Epithelial cell of esophagus (primary cell): Measurements from ENCODE around the gene MAB21L2.
A peak's percentile ranks its signal among the peaks of the same experiment; 100 is the strongest.

Experiments used
- DNase-seq: peaks from one replicate; pipeline ENCODE4 v3.0.0; 2010; ENCODE audit warnings: low read depth
- H3K4me3 ChIP-seq: 2 replicates; pipeline ENCODE4 v1.5.1; 2011; ENCODE audit warnings: mild to moderate bottlenecking, low read length, control low read depth
- TF ChIP-seq, protein P1 (sequence below): IDR thresholded peaks from 2 replicates; pipeline ENCODE4 v1.5.1; 2011; ENCODE audit warnings: low read depth, mild to moderate bottlenecking, low read length, control low read depth, inconsistent platforms; ENCODE audit not compliant: insufficient read depth; ENCODE audit errors: missing control alignments

The MAB21L2 gene

DNA sequence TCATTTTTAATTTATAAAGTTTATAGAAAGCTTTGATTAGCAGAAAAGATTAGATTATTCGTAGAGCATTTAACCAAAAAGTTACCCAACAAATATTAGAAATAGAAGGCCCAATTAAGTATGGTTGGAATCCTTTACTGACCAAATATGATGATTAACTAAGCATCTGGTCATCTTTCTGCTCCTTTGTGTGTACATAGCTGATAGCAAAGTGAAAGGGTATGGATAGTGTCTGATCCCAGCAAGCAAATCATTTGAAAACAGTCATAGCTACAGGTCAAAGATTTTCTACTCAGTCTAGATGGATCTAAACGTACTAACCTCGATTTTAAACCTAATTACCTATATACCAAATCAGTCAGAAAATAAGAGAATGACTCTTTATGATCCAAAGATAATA, 7.3 kb upstream of the MAB21L2 start:
- DNase-seq, result no peak
- TF ChIP-seq, protein P1, sequence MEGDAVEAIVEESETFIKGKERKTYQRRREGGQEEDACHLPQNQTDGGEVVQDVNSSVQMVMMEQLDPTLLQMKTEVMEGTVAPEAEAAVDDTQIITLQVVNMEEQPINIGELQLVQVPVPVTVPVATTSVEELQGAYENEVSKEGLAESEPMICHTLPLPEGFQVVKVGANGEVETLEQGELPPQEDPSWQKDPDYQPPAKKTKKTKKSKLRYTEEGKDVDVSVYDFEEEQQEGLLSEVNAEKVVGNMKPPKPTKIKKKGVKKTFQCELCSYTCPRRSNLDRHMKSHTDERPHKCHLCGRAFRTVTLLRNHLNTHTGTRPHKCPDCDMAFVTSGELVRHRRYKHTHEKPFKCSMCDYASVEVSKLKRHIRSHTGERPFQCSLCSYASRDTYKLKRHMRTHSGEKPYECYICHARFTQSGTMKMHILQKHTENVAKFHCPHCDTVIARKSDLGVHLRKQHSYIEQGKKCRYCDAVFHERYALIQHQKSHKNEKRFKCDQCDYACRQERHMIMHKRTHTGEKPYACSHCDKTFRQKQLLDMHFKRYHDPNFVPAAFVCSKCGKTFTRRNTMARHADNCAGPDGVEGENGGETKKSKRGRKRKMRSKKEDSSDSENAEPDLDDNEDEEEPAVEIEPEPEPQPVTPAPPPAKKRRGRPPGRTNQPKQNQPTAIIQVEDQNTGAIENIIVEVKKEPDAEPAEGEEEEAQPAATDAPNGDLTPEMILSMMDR, result no peak

GRCh38 chr4:150577796-150578195, 4.2 kb upstream of the MAB21L2 start:
- TF ChIP-seq, protein P1, result no peak
- no peak overlapping the region for H3K4me3 ChIP-seq
- no peak for DNase-seq

More for the DNA sequence above, 7.3 kb upstream of the MAB21L2 start:
- no peak overlapping the region for H3K4me3 ChIP-seq

- no peak overlapping the region for H3K4me3 ChIP-seq
- TF ChIP-seq, protein P1, result no peak
- no peak for DNase-seq
Observed at GRCh38 chr4:150578745-150579501, 3.0 kb upstream of the MAB21L2 start.

- no peak for DNase-seq
- H3K4me3 ChIP-seq, result peak overlapping the region; percentile 7
Observed at GRCh38 chr4:150579551-150580234, 2.3 kb upstream of the MAB21L2 start.

GRCh38 chr4:150580306-150580705, 1.6 kb upstream of the MAB21L2 start:
- DNase-seq, result no peak
- H3K4me3 ChIP-seq, result no peak overlapping the region
- TF ChIP-seq, protein P1, result no peak

More at GRCh38 chr4:150579551-150580234, 2.3 kb upstream of the MAB21L2 start:
- TF ChIP-seq, protein P1, result no peak

- no peak for DNase-seq
- TF ChIP-seq, protein P1, result no peak
- H3K4me3 ChIP-seq, result no peak overlapping the region
Observed at GRCh38 chr4:150581056-150581605, 820 bp upstream of the MAB21L2 start.
